GM23338 (cell line): ENCODE measurements around the gene PAF1.
"Not testable (repeated sequence)": the region's sequence is repeated elsewhere in the genome, so short reads cannot be mapped to it uniquely, and the experiment has no call there.

Experiments used
- EZH2 ChIP-seq: fragments of 200-600 bp; sonication (generic); IDR thresholded peaks from one replicate; pipeline ENCODE4 v1.8.0; 2017; ENCODE audit warnings: antibody characterized with exemption, mild to moderate bottlenecking, low read depth; ENCODE audit not compliant: unreplicated experiment
- JUNB ChIP-seq: IDR thresholded peaks from one replicate; pipeline ENCODE4 v1.6.1; 2016; ENCODE audit warnings: antibody characterized with exemption; ENCODE audit not compliant: unreplicated experiment
- ZNF114 ChIP-seq: fragments of 250-450 bp; sonication (Bioruptor Pico); IDR thresholded peaks from 2 replicates; pipeline ENCODE4 v1.5.0; 2020; ENCODE audit warnings: mild to moderate bottlenecking, moderate library complexity
- TF ChIP-seq, protein P1 (sequence below), 2 experiments: fragments of 200-600 bp in 1 of 2; sonication (generic) in 1 of 2; conservative IDR thresholded peaks; 2 replicates each; pipeline versions ENCODE4 v1.5.1 to v1.6.1; 2016 to 2017; ENCODE audit warnings: antibody characterized with exemption in 2 of 2, low read depth in 2 of 2, mild to moderate bottlenecking in 2 of 2, moderate library complexity in 1 of 2
- TF ChIP-seq, protein P2 (sequence below): fragments of 250-450 bp; sonication (Bioruptor Pico); IDR thresholded peaks from 2 replicates; pipeline ENCODE4 v1.5.0; 2020; ENCODE audit warnings: mild to moderate bottlenecking, moderate library complexity

DNA sequence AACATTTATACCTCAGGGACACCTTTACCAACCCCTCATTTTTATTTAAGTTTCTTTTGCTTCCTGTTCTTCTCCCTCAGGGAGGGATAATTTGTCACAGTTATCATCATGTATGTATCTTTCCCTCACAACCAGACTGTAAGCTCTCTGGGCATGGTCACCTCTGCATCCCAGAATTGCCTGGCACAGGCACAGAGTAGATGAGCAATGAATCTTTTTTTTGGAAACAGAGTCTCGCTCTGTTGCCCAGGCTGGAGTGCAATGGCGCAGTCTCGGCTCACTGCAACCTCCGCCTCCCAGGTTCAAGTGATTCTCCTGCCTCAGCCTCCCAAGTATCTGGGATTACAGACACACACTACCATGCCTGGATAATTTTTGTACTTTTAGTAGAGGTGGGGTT lies 11.5 kb downstream of the PAF1 start:
- not testable (repeated sequence) for TF ChIP-seq JUNB; EZH2; ZNF114 (CRISPR knock-in tag)
- TF ChIP-seq, protein P1, sequence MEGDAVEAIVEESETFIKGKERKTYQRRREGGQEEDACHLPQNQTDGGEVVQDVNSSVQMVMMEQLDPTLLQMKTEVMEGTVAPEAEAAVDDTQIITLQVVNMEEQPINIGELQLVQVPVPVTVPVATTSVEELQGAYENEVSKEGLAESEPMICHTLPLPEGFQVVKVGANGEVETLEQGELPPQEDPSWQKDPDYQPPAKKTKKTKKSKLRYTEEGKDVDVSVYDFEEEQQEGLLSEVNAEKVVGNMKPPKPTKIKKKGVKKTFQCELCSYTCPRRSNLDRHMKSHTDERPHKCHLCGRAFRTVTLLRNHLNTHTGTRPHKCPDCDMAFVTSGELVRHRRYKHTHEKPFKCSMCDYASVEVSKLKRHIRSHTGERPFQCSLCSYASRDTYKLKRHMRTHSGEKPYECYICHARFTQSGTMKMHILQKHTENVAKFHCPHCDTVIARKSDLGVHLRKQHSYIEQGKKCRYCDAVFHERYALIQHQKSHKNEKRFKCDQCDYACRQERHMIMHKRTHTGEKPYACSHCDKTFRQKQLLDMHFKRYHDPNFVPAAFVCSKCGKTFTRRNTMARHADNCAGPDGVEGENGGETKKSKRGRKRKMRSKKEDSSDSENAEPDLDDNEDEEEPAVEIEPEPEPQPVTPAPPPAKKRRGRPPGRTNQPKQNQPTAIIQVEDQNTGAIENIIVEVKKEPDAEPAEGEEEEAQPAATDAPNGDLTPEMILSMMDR (conservative IDR thresholded peaks at IDR 0.05; ENCODE audit: low read depth in 2 of 2) = not testable (repeated sequence)
- TF ChIP-seq, protein P2, sequence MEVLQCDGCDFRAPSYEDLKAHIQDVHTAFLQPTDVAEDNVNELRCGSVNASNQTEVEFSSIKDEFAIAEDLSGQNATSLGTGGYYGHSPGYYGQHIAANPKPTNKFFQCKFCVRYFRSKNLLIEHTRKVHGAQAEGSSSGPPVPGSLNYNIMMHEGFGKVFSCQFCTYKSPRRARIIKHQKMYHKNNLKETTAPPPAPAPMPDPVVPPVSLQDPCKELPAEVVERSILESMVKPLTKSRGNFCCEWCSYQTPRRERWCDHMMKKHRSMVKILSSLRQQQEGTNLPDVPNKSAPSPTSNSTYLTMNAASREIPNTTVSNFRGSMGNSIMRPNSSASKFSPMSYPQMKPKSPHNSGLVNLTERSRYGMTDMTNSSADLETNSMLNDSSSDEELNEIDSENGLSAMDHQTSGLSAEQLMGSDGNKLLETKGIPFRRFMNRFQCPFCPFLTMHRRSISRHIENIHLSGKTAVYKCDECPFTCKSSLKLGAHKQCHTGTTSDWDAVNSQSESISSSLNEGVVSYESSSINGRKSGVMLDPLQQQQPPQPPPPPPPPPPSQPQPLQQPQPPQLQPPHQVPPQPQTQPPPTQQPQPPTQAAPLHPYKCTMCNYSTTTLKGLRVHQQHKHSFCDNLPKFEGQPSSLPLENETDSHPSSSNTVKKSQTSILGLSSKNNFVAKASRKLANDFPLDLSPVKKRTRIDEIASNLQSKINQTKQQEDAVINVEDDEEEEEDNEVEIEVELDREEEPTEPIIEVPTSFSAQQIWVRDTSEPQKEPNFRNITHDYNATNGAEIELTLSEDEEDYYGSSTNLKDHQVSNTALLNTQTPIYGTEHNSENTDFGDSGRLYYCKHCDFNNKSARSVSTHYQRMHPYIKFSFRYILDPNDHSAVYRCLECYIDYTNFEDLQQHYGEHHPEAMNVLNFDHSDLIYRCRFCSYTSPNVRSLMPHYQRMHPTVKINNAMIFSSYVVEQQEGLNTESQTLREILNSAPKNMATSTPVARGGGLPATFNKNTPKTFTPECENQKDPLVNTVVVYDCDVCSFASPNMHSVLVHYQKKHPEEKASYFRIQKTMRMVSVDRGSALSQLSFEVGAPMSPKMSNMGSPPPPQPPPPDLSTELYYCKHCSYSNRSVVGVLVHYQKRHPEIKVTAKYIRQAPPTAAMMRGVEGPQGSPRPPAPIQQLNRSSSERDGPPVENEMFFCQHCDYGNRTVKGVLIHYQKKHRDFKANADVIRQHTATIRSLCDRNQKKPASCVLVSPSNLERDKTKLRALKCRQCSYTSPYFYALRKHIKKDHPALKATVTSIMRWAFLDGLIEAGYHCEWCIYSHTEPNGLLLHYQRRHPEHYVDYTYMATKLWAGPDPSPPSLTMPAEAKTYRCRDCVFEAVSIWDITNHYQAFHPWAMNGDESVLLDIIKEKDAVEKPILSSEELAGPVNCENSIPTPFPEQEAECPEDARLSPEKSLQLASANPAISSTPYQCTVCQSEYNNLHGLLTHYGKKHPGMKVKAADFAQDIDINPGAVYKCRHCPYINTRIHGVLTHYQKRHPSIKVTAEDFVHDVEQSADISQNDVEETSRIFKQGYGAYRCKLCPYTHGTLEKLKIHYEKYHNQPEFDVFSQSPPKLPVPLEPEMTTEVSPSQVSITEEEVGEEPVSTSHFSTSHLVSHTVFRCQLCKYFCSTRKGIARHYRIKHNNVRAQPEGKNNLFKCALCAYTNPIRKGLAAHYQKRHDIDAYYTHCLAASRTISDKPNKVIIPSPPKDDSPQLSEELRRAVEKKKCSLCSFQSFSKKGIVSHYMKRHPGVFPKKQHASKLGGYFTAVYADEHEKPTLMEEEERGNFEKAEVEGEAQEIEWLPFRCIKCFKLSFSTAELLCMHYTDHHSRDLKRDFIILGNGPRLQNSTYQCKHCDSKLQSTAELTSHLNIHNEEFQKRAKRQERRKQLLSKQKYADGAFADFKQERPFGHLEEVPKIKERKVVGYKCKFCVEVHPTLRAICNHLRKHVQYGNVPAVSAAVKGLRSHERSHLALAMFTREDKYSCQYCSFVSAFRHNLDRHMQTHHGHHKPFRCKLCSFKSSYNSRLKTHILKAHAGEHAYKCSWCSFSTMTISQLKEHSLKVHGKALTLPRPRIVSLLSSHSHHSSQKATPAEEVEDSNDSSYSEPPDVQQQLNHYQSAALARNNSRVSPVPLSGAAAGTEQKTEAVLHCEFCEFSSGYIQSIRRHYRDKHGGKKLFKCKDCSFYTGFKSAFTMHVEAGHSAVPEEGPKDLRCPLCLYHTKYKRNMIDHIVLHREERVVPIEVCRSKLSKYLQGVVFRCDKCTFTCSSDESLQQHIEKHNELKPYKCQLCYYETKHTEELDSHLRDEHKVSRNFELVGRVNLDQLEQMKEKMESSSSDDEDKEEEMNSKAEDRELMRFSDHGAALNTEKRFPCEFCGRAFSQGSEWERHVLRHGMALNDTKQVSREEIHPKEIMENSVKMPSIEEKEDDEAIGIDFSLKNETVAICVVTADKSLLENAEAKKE = not testable (repeated sequence)
